ENCODE measurements around the gene CFLAR.

Gene CFLAR

GRCh38 chr2:201220102-201220570, 104.2 kb downstream of the CFLAR start:
- Histone ChIP-seq H3K27me3 (ENCODE audit: low read length) (no peaks in the 10 kb centered on the region), H3K36me3 (ENCODE audit: low read length) (no peaks in the 10 kb centered on the region), H3K4me2 (ENCODE audit: low read depth, low read length, poor library complexity, severe bottlenecking) (no peak overlapping the region), H3K9me3 (ENCODE audit: insufficient read depth, low read length) (no peaks in the 10 kb centered on the region), H4K20me1 (ENCODE audit: low read depth, low read length) (no peaks in the 10 kb centered on the region), H2AFZ (ENCODE audit: low read depth, low read length, severe bottlenecking) (no peak overlapping the region), H3K27ac (ENCODE audit: low read depth, low read length) (no peak overlapping the region), H3F3A (ENCODE audit: insufficient read depth) (no peaks in the 10 kb centered on the region), H3K9me2 (replicated peaks; ENCODE audit: insufficient read depth, low read length) (no peaks in the 10 kb centered on the region), H3K79me2 (ENCODE audit: insufficient read depth, low read length) (no peaks in the 10 kb centered on the region), H3K4me3 (ENCODE audit: insufficient read depth, low read length, poor library complexity, severe bottlenecking) (no peak overlapping the region), H3K9ac (ENCODE audit: low read length) (no peak overlapping the region)
- TF ChIP-seq CTCF (IDR thresholded peaks at IDR 0.05; ENCODE audit: insufficient read depth, low read length, poor library complexity, severe bottlenecking), result no peak

GRCh38 chr2:201223089-201224073, 107.4 kb downstream of the CFLAR start:
- no peak for TF ChIP-seq EZH2phosphoT487 (conservative IDR thresholded peaks at IDR 0.05; ENCODE audit: low read length)
- TF ChIP-seq CTCF (IDR thresholded peaks at IDR 0.05; ENCODE audit: insufficient read depth, low read length, poor library complexity, severe bottlenecking), result no peak
- H2AFZ ChIP-seq (ENCODE audit: low read depth, low read length, severe bottlenecking), result no peak overlapping the region
- H3K36me3 ChIP-seq (ENCODE audit: low read length), result no peaks in the 10 kb centered on the region

More at GRCh38 chr2:201223089-201224073, 107.4 kb downstream of the CFLAR start:
- H3K4me3 ChIP-seq (ENCODE audit: insufficient read depth, low read length, poor library complexity, severe bottlenecking), result no peak overlapping the region
- H3K4me2 ChIP-seq (ENCODE audit: low read depth, low read length, poor library complexity, severe bottlenecking), result no peak overlapping the region
- H4K20me1 ChIP-seq (ENCODE audit: low read depth, low read length), result no peaks in the 10 kb centered on the region
- no peak overlapping the region for H3K9ac ChIP-seq (ENCODE audit: low read length)
- no peaks in the 10 kb centered on the region for H3F3A ChIP-seq (ENCODE audit: insufficient read depth)
- no peaks in the 10 kb centered on the region for H3K9me3 ChIP-seq (ENCODE audit: insufficient read depth, low read length)
- no peak overlapping the region for H3K27ac ChIP-seq (ENCODE audit: low read depth, low read length)
- H3K27me3 ChIP-seq (ENCODE audit: low read length), result no peaks in the 10 kb centered on the region
- no peaks in the 10 kb centered on the region for H3K79me2 ChIP-seq (ENCODE audit: insufficient read depth, low read length)
- H3K9me2 ChIP-seq (replicated peaks; ENCODE audit: insufficient read depth, low read length), result no peaks in the 10 kb centered on the region
